GM12874 (cell line): ENCODE data around the gene LRFN4.

Experiments used
- TF ChIP-seq, protein P1 (sequence below): IDR thresholded peaks from 2 replicates; pipeline ENCODE4 v1.5.1; 2011; ENCODE audit warnings: low read depth, mild to moderate bottlenecking, control low read depth, low read length, moderate library complexity; ENCODE audit not compliant: insufficient read depth

The LRFN4 gene

GRCh38 chr11:66857234-66857926, 516 bp downstream of the LRFN4 start:
- TF ChIP-seq, protein P1, sequence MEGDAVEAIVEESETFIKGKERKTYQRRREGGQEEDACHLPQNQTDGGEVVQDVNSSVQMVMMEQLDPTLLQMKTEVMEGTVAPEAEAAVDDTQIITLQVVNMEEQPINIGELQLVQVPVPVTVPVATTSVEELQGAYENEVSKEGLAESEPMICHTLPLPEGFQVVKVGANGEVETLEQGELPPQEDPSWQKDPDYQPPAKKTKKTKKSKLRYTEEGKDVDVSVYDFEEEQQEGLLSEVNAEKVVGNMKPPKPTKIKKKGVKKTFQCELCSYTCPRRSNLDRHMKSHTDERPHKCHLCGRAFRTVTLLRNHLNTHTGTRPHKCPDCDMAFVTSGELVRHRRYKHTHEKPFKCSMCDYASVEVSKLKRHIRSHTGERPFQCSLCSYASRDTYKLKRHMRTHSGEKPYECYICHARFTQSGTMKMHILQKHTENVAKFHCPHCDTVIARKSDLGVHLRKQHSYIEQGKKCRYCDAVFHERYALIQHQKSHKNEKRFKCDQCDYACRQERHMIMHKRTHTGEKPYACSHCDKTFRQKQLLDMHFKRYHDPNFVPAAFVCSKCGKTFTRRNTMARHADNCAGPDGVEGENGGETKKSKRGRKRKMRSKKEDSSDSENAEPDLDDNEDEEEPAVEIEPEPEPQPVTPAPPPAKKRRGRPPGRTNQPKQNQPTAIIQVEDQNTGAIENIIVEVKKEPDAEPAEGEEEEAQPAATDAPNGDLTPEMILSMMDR, result no peak

GRCh38 chr11:66857927-66858185, 992 bp downstream of the LRFN4 start:
- TF ChIP-seq, protein P1, result no peak

GRCh38 chr11:66858186-66858938, 1.5 kb downstream of the LRFN4 start:
- TF ChIP-seq, protein P1, result no peak

DNA sequence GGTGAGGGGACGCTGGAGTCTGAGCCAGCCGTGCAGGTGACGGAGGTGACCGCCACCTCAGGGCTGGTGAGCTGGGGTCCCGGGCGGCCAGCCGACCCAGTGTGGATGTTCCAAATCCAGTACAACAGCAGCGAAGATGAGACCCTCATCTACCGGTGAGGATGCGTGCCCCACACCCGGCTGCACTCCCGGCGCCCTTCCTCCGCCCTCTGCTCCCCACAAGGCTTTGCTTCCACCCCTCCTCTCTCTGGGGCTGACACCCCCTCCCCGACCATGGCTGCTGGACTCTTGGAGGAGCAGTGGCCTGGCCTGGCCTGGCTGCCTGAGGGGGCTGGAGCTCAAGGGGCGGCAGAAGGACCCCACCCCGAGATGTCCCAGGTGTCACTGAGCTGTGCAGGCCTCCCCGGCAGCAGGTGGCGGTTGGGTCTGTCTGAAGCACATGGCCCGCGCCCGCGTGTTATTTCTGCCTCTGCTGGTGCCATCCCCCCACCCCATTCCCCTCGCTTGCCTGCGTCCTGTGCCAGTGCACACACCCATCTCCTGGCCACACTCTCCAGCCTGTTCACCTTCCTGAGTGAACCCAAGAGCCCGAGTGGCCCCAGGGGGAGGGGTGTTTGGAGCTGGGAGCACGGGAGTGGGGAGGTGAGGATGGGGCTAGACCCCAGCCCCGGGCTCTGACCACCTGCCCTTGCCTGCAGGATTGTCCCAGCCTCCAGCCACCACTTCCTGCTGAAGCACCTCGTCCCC, 2.2 kb downstream of the LRFN4 start:
- TF ChIP-seq, protein P1, result no peak

- TF ChIP-seq, protein P1, result no peak
These were observed 3.0 kb downstream of the LRFN4 start for GRCh38 chr11:66859686-66860448.

DNA sequence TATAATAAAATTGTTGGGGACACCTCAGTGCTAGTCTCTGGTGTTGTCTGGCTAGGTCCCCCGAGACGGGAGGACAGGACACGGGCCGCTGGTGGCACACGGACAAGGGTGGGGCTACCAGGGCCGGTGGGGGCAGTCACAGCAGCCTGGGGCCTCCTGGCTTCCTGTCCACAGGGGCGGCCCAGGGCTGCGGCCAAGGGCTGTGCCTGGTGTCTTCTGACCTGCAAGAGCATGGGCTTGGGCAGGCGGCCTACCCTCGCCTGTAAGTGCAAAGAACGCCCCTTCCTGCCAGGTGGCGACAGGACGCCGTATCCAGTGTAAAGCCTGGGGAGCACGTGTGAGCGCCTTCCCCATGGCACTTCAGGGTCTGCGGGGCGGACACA, 3.6 kb downstream of the LRFN4 start:
- TF ChIP-seq, protein P1, result no peak
